Ovary (tissue), 9 donors: ENCODE results near the gene PEX12. TPM values are rescaled to one million over a fixed set of nuclear protein-coding genes. Genes with fewer than 3 reads are reported as not detected.
"Not testable (repeated sequence)": the region's sequence is repeated elsewhere in the genome, so short reads cannot be mapped to it uniquely, and the experiment has no call there.

Source experiments
- DNase-seq, 5 donors: peaks; one replicate each; pipeline ENCODE4 v3.0.0-alpha.2; 2019 to 2020
- H3K27ac ChIP-seq, 2 donors: fragments of 200-600 bp; one replicate each; pipeline versions ENCODE4 v1.5.1 to v1.8.0; 2019 to 2022
- H3K27me3 ChIP-seq: fragments of 200-600 bp; one replicate; pipeline ENCODE4 v1.8.0; 2022
- H3K36me3 ChIP-seq: fragments of 200-600 bp; sonication (generic); one replicate; pipeline ENCODE4 v1.5.1; 2019
- H3K4me1 ChIP-seq: one replicate; pipeline ENCODE4 v1.8.1; 2013; ENCODE audit warnings: mild to moderate bottlenecking, moderate library complexity; ENCODE audit not compliant: insufficient read depth
- H3K4me3 ChIP-seq: fragments of 200-600 bp; sonication (generic); one replicate; pipeline ENCODE4 v1.5.1; 2017
- H3K9me3 ChIP-seq, 2 donors: fragments of 200-600 bp in 1 of 2; sonication (generic) in 1 of 2; one replicate each; pipeline versions ENCODE4 v1.5.1 to v1.8.1; 2013 to 2019; ENCODE audit warnings: mild to moderate bottlenecking in 1 of 2, moderate library complexity in 1 of 2
- EP300 ChIP-seq: sonication (generic); formaldehyde crosslinking; IDR thresholded peaks from one replicate; pipeline ENCODE4 v1.6.1; 2017; ENCODE audit warnings: antibody characterized with exemption
- POLR2A ChIP-seq: fragments of 450-650 bp; IDR thresholded peaks from one replicate; pipeline ENCODE4 v1.6.1; 2017; ENCODE audit warnings: antibody characterized with exemption, mild to moderate bottlenecking, moderate library complexity
- WGBS, 3 donors: extraction: QIAGEN DNeasy Blood & Tissue Kit in 1 of 3; methylation state at CpG; one replicate each; pipeline versions ENCODE4 v1.1.5 to v1.1.7; 2013 to 2017; 5-methylcytosine and 5-hydroxymethylcytosine counted together
- intact Hi-C, 4 donors: fragments of 100-400 bp; cut with DNase I; formaldehyde crosslinking; loops; one replicate each; pipeline versions ENCODE4 v1.11.0 to v1.15.1; 2022 to 2023
- polyA plus RNA-seq, 2 donors: library from polyadenylated mRNA; stranded (reverse); fragments of 200-250 nt in 1 of 2; fragments of 350-450 nt in 1 of 2; fragmentation: Illumina TruSeq in 1 of 2; extraction: RNeasy Lipid Tissue Mini Kit (QIAGEN cat#74804) in 1 of 2; gene quantifications; one replicate each; pipeline ENCODE4 v1.2.3, GENCODE V29; 2013 to 2014
- total RNA-seq, 7 donors: library from RNA; depleted of rRNA in 2 of 7; stranded (reverse); fragments of >200 nt in 2 of 7; fragmentation: NEBNext Ultra II Directional in 3 of 7; extraction: Animal tissue kit (Norgen Biotek cat#: 25700) in 3 of 7; gene quantifications; one replicate each; pipeline versions ENCODE4 v1.1.0 to v1.2.4, GENCODE V29; 2016 to 2023
- TF ChIP-seq, protein P1 (sequence below), 3 donors: fragments of 450-650 bp in 2 of 3; fragments of 200-600 bp in 1 of 3; IDR thresholded peaks; one replicate each; pipeline versions ENCODE4 v1.5.1 to v1.8.0; 2016 to 2022; ENCODE audit warnings: antibody characterized with exemption in 3 of 3, mild to moderate bottlenecking in 1 of 3
- donor health status: DM: no; HTN: no; CAD: no; lungs with moderate emphysema.
- donor health status: DM: no; HTN: no; CAD: no.
- donor health status: Bipolar disorder and iron deficiency.
- donor health status: DM: yes; HTN: yes; CAD: no.
- donor health status: DM: no; HTN: no; CAD: no.
- donor health status: DM: yes; HTN: yes; CAD: no.

The PEX12 gene
- total and polyA plus RNA-seq, 9 donors, result 4.0 to 9.8 (median 6.5) TPM

GRCh38 chr17:35539659-35540026, 38.7 kb downstream of the PEX12 start:
- H3K9me3 ChIP-seq, result no peaks in the 10 kb centered on the region
- no peaks in the 10 kb centered on the region for H3K27me3 ChIP-seq
- intact Hi-C loops, result loop anchor here (2.0 to 10.0 kb wide), 4 partner anchors 205 to 365 kb away; no protein-coding TSS in a partner anchor
- no peak for DNase-seq
- no peak overlapping the region for H3K4me3 ChIP-seq
- TF ChIP-seq POLR2A, result no peak
- no peak for TF ChIP-seq EP300
- TF ChIP-seq, protein P1, sequence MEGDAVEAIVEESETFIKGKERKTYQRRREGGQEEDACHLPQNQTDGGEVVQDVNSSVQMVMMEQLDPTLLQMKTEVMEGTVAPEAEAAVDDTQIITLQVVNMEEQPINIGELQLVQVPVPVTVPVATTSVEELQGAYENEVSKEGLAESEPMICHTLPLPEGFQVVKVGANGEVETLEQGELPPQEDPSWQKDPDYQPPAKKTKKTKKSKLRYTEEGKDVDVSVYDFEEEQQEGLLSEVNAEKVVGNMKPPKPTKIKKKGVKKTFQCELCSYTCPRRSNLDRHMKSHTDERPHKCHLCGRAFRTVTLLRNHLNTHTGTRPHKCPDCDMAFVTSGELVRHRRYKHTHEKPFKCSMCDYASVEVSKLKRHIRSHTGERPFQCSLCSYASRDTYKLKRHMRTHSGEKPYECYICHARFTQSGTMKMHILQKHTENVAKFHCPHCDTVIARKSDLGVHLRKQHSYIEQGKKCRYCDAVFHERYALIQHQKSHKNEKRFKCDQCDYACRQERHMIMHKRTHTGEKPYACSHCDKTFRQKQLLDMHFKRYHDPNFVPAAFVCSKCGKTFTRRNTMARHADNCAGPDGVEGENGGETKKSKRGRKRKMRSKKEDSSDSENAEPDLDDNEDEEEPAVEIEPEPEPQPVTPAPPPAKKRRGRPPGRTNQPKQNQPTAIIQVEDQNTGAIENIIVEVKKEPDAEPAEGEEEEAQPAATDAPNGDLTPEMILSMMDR (IDR thresholded peaks at IDR 0.05), result no peak
- WGBS, 3 donors, result 44 to 48% (median 45%) methylated on average over 5 of the region's 5 CpGs
- peaks cover 2% of the 10 kb centered on the region for H3K4me1 ChIP-seq
- no peaks in the 10 kb centered on the region for H3K36me3 ChIP-seq
- no peak overlapping the region for H3K27ac ChIP-seq

- TF ChIP-seq, protein P1 (IDR thresholded peaks at IDR 0.05), result no peak
- TF ChIP-seq POLR2A, result no peak
- no peak for TF ChIP-seq EP300
- WGBS, 3 donors, result 24 to 40% (median 31%) methylated on average over 2 of the region's 2 CpGs
- Histone ChIP-seq H3K4me1 (peaks cover 2% of the 10 kb centered on the region), H3K27me3 (no peaks in the 10 kb centered on the region), H3K36me3 (no peaks in the 10 kb centered on the region), H3K4me3 (no peak within 1 kb of the TSS), H3K9me3 (no peaks in the 10 kb centered on the region), H3K27ac (peak within 1 kb of the TSS in 1 of 2 donors; percentile 48)
- intact Hi-C loops, result loop anchor here in 3 of 4 donors (2.0 to 10.0 kb wide), 3 partner anchors 223 to 363 kb away; no protein-coding TSS in a partner anchor
- DNase-seq, result no peak
These were observed 40.7 kb downstream of the PEX12 start, which contains the start of gene SLFN12L for GRCh38 chr17:35537601-35538141. Gene SLFN12L (minus strand): TSS chr17:35537678. CDS start chr17:35522364, 15,314 bp downstream.

DNA sequence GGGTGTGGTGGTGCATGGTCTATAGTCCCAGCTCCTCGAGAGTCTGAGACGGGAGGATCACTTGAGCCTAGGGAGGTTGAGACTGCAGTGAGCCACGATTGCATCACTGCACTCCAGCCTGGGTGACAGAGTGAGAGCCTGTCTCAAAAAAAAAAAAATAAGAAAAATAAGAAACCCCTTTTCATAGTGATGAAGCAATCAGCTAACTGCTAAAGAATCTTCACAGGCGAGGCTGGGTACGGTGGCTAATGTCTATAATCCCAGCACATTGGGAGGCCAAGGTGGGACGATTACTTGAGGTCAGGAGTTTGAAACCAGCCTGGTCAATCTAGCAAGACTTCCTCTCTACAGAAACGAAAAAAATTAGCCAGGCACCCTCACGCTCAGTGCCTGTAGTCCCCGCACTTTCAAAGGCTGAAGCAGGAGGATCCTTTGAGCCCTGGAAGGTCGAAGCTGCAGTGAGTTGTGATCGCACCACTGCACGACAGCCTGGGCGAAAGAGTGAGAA, 41.7 kb downstream of the PEX12 start:
- H3K4me3 ChIP-seq, result no peak overlapping the region
- peak overlapping the region in 1 of 2 donors; percentile 48 for H3K27ac ChIP-seq
- TF ChIP-seq POLR2A (no peak), EP300 (no peak)
- TF ChIP-seq, protein P1 (IDR thresholded peaks at IDR 0.05), result no peak
- H3K27me3 ChIP-seq, result no peaks in the 10 kb centered on the region
- no peaks in the 10 kb centered on the region for H3K4me1 ChIP-seq
- no peak for DNase-seq
- WGBS, 3 donors, result 83 to 87% (median 87%) methylated on average over 13 of the region's 13 CpGs
- H3K36me3 ChIP-seq, result no peaks in the 10 kb centered on the region
- H3K9me3 ChIP-seq, result no peaks in the 10 kb centered on the region
- intact Hi-C loops, result loop anchor here in 2 of 4 donors (10.0 kb wide), 2 partner anchors 222 to 362 kb away; no protein-coding TSS in a partner anchor

GRCh38 chr17:35535406-35535805, 43.0 kb downstream of the PEX12 start:
- not testable (repeated sequence) for DNase-seq, H3K27ac ChIP-seq, H3K9me3 ChIP-seq, H3K4me1 ChIP-seq, H3K4me3 ChIP-seq, H3K27me3 ChIP-seq, H3K36me3 ChIP-seq
- intact Hi-C loops, result loop anchor here in 2 of 4 donors (10.0 kb wide), 2 partner anchors 221 to 361 kb away; no protein-coding TSS in a partner anchor
- WGBS, 3 donors, result 87 to 90% (median 89%) methylated on average over 9 of the region's 9 CpGs

GRCh38 chr17:35534576-35535093, 43.7 kb downstream of the PEX12 start:
- Histone ChIP-seq H3K9me3 (no peaks in the 10 kb centered on the region), H3K4me1 (no peaks in the 10 kb centered on the region), H3K36me3 (no peaks in the 10 kb centered on the region), H3K27ac (no peak overlapping the region), H3K4me3 (no peak overlapping the region), H3K27me3 (no peaks in the 10 kb centered on the region)
- 70 to 82% (median 72%) methylated on average over 3 of the region's 3 CpGs for WGBS, 3 donors
- TF ChIP-seq, protein P1 (IDR thresholded peaks at IDR 0.05), result no peak
- TF ChIP-seq POLR2A (no peak), EP300 (no peak)
- intact Hi-C loops, result loop anchor here in 3 of 4 donors (5.0 to 10.0 kb wide), 3 partner anchors 220 to 360 kb away; no protein-coding TSS in a partner anchor
- DNase-seq, result no peak
